Transverse colon (tissue), 4 donors: ENCODE results near the gene TNNT2.

Experiments used
- CTCF ChIP-seq, 5 experiments: fragments of 200-600 bp in 3 of 5; fragments of 450-650 bp in 2 of 5; sonication (generic) in 3 of 5; IDR thresholded peaks; 1 replicate in 2 of 5; 2 replicates in 3 of 5; pipeline ENCODE4 v1.5.1; 2016 to 2017; ENCODE audit warnings: antibody characterized with exemption in 5 of 5, inconsistent platforms in 3 of 5, mild to moderate bottlenecking in 2 of 5, moderate library complexity in 1 of 5
- EP300 ChIP-seq: sonication (generic); formaldehyde crosslinking; IDR thresholded peaks from one replicate; pipeline ENCODE4 v1.6.1; 2017; ENCODE audit warnings: antibody characterized with exemption, low read depth
- POLR2A ChIP-seq: fragments of 450-650 bp; IDR thresholded peaks from one replicate; pipeline ENCODE4 v1.6.1; 2016; ENCODE audit warnings: antibody characterized with exemption, mild to moderate bottlenecking, moderate library complexity
- POLR2AphosphoS5 ChIP-seq, 3 donors: sonication (generic); formaldehyde crosslinking; IDR thresholded peaks; one replicate each; pipeline ENCODE4 v1.6.1; 2016; ENCODE audit warnings: antibody characterized with exemption in 3 of 3

- TF ChIP-seq CTCF (IDR thresholded peaks at IDR 0.05) (peak in 2 of 5 experiments; percentile 15 to 19), POLR2A (no peak), EP300 (no peak), POLR2AphosphoS5 (IDR thresholded peaks at IDR 0.05) (no peak)
Observed at GRCh38 chr1:201404055-201404454, 26.6 kb upstream of the TNNT2 start.
